ENCODE measurements around the gene MYLK. TPM values are rescaled to one million over a fixed set of nuclear protein-coding genes. Genes with fewer than 3 reads are reported as not detected.

Gene MYLK
- total and polyA plus RNA-seq, 9 donors: 50.2 to 645 (median 205) TPM

DNA sequence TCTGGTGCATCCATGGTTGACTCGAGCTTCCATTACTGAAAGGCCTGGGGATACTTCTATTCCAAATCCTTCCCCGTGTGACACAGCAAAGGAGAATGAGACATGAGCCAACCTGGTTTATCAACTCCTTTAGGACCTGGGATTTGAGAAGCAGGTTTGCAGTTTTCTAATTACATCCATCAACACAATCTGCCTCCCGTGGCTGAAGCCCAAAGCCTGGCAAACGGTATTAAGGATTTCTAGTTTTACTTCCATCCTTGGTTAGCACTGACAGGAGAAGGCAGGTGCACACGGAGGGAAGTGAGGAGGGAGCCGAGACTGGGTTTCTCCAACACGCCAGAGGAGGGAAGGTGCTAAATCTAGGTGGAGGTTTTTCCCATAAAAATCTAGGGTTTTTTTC is 79.0 kb downstream of the MYLK start:
- H3K9me3 ChIP-seq: no peaks in the 10 kb centered on the region
- no peak for DNase-seq
- peaks cover 4% of the 10 kb centered on the region for H3K4me1 ChIP-seq (ENCODE audit: insufficient read depth)
- no peak for TF ChIP-seq POLR2A (IDR thresholded peaks at IDR 0.05)
- TF ChIP-seq, protein P1, sequence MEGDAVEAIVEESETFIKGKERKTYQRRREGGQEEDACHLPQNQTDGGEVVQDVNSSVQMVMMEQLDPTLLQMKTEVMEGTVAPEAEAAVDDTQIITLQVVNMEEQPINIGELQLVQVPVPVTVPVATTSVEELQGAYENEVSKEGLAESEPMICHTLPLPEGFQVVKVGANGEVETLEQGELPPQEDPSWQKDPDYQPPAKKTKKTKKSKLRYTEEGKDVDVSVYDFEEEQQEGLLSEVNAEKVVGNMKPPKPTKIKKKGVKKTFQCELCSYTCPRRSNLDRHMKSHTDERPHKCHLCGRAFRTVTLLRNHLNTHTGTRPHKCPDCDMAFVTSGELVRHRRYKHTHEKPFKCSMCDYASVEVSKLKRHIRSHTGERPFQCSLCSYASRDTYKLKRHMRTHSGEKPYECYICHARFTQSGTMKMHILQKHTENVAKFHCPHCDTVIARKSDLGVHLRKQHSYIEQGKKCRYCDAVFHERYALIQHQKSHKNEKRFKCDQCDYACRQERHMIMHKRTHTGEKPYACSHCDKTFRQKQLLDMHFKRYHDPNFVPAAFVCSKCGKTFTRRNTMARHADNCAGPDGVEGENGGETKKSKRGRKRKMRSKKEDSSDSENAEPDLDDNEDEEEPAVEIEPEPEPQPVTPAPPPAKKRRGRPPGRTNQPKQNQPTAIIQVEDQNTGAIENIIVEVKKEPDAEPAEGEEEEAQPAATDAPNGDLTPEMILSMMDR (IDR thresholded peaks at IDR 0.05): no peak
- no peak for TF ChIP-seq EP300 (IDR thresholded peaks at IDR 0.05)
- WGBS, 3 donors: 82 to 92% (median 86%) methylated on average over 7 of the region's 7 CpGs
- H3K27me3 ChIP-seq: no peaks in the 10 kb centered on the region
- H3K27ac ChIP-seq: no peak overlapping the region
- no peak overlapping the region for H3K4me3 ChIP-seq
- no peaks in the 10 kb centered on the region for H3K36me3 ChIP-seq
- intact Hi-C loops (cut with DNase I): no loop called here

DNA sequence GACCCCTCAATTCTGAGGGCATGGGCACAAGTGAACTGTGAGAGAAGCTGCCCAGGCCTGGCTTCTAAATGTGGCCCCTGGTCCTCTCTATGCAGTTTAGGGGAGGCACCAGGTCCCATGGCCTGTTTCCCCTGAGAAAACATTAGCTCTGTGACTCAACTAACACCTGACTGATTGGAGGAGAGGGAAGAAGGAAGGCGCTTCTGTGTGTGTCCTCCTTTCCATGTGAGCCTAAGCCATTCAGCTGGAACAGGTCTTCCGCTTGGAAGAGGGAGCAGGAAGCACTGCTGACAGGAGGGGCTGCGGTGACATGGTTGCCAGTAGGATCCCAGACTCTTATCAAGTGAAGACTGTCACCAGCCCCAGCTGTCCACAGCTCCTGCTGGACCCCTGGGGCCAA is 79.5 kb downstream of the MYLK start:
- no peak overlapping the region for H3K4me3 ChIP-seq
- WGBS, 3 donors: 86 to 98% (median 94%) methylated on average over 3 of the region's 3 CpGs
- intact Hi-C loops (cut with DNase I): no loop called here
- H3K36me3 ChIP-seq: no peaks in the 10 kb centered on the region
- peaks cover 4% of the 10 kb centered on the region for H3K4me1 ChIP-seq (ENCODE audit: insufficient read depth)
- DNase-seq: no peak
- TF ChIP-seq, protein P1 (IDR thresholded peaks at IDR 0.05): no peak
- no peak for TF ChIP-seq EP300 (IDR thresholded peaks at IDR 0.05)
- no peak for TF ChIP-seq POLR2A (IDR thresholded peaks at IDR 0.05)
- no peaks in the 10 kb centered on the region for H3K27me3 ChIP-seq
- H3K27ac ChIP-seq: no peak overlapping the region
- no peaks in the 10 kb centered on the region for H3K9me3 ChIP-seq

DNA sequence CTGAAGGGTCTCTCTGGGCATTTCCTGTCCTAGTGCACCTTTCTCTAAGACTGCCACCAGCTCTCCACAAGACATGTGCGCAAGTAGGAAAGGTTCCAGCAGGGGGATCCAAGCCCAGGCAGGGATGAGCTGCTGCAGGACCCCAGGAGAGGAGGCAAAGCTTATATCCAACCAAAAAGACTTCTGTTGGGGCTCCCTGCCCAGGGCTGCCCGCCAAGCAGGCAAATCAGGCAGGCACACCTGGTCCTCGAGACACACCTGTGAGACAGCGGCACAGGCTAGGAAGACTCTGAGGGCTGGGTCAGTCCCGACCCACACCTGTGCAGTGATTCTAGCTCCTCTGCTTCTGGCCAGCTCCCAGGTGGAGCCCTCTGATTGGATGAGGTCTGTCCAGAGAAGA is 80.6 kb downstream of the MYLK start:
- Histone ChIP-seq H3K9me3 (no peaks in the 10 kb centered on the region), H3K36me3 (no peaks in the 10 kb centered on the region), H3K27ac (no peak overlapping the region), H3K27me3 (no peaks in the 10 kb centered on the region), H3K4me3 (no peak overlapping the region), H3K4me1 (ENCODE audit: insufficient read depth) (peaks cover 4% of the 10 kb centered on the region)
- 75 to 78% (median 76%) methylated on average over 5 of the region's 5 CpGs for WGBS, 3 donors
- TF ChIP-seq POLR2A (IDR thresholded peaks at IDR 0.05): no peak
- TF ChIP-seq, protein P1 (IDR thresholded peaks at IDR 0.05): no peak
- intact Hi-C loops (cut with DNase I): no loop called here
- no peak for DNase-seq

DNA sequence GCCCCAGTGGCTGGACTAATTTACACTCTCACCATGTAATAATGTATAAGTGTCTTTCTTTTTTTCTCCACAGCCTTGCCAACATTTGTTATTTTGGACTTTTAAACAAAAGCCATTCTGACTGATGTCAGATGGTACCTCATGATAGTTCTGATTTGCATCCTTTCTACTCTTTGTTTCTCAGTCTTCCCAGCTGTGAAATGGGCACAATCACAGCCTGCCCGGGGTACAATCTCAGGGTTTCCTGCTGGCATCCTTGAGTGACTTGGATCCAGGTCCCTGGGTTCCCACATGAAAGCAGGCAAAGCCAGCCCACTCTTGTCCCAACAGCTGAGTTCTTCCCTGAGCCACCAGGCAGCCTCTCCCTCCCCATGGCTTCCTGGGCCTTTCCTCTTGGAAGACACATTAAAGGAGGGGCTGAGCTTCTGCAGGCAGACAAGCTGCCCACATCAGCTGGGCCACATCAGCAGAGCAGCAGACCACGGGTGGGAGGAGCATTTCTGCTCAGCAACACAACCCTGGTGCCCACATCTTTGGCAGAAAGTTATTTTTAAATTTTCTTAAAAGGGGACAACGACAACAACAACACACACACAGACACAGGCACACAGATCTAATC is 82.0 kb downstream of the MYLK start:
- TF ChIP-seq, protein P1 (IDR thresholded peaks at IDR 0.05): no peak
- TF ChIP-seq EP300 (IDR thresholded peaks at IDR 0.05) (no peak), POLR2A (IDR thresholded peaks at IDR 0.05) (no peak)
- intact Hi-C loops (cut with DNase I): no loop called here
- Histone ChIP-seq H3K27me3 (no peaks in the 10 kb centered on the region), H3K4me3 (no peak overlapping the region), H3K27ac (no peak overlapping the region), H3K36me3 (no peaks in the 10 kb centered on the region), H3K9me3 (no peaks in the 10 kb centered on the region), H3K4me1 (ENCODE audit: insufficient read depth) (no peaks in the 10 kb centered on the region)
- DNase-seq: no peak
- WGBS, 3 donors: 31 to 43% (median 35%) methylated on average over 3 of the region's 3 CpGs
